ENCODE data around the gene PIAS2. TPM values are rescaled to one million over a fixed set of nuclear protein-coding genes. Genes with fewer than 3 reads are reported as not detected.

PIAS2 gene
- total and polyA plus RNA-seq, 2 of the 13 experiments (the other 11 are each of a cell fraction or from before 2014, with no cell fraction given) = 12.2 to 12.7 TPM

DNA sequence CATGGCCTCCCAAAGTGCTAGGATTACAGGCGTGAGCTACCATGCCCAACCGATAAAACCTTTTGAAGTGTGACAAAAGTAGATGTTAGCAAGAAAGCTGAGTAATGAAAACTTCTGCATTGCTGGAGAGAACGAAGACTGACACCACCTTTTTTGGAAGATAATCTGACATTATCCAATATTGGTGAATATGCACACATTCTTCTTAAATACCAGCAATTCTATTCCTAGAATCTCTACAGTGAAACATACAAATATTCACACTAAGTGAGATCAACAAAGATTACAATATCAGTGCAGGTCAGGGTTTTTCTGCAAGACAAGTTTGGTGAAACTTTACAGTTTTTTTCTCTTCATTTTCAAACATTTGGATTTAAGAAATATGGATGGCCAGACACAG is 7.8 kb downstream of the PIAS2 start:
- H3K4me2 ChIP-seq (ENCODE audit: low read depth, low read length) = no peak overlapping the region
- H3K9ac ChIP-seq (ENCODE audit: insufficient read depth, low read depth, low read length) = no peak overlapping the region
- ChIA-PET CTCF (ENCODE audit: low intra/inter-chr PET ratio, low total read pairs) (no interaction called here), POLR2A (no interaction called here)
- peaks cover 16% of the 10 kb centered on the region for H3K4me1 ChIP-seq (ENCODE audit: insufficient read depth, low read length)
- WGBS (ENCODE audit: low lambda C conversion rate) = 96% methylated on average over 3 of the region's 3 CpGs
- H3K36me3 ChIP-seq (replicated peaks in 1 of 2; ENCODE audit: control insufficient read depth in 1 of 2, insufficient read depth in 2 of 2, low read length in 2 of 2) = no peaks in the 10 kb centered on the region
- H3K4me3 ChIP-seq (replicated peaks in 1 of 3; ENCODE audit: insufficient read depth in 1 of 3, low read depth in 2 of 3, low read length in 3 of 3) = no peak overlapping the region
- FAIRE-seq = no peak
- intact Hi-C loops (cut with micrococcal nuclease; ENCODE audit: unreplicated experiment) = no loop called here
- no TSS peak for BruUV-seq (replicated peaks)
- no peak for DNase-seq (ENCODE audit: low spot score)
- in situ Hi-C loops (cut with HindIII; ENCODE audit: extremely low pct_ligation_motif_present, low pct_unique_long_range_greater_than_20kb) = no loop called here
- no peak for ATAC-seq
- H3K9me3 ChIP-seq (ENCODE audit: low read length) = no peaks in the 10 kb centered on the region
- no peak overlapping the region for H2AFZ ChIP-seq (ENCODE audit: low read length)
- H3K27me3 ChIP-seq (ENCODE audit: control insufficient read depth in 1 of 2, insufficient read depth in 2 of 2, low read length in 2 of 2) = no peaks in the 10 kb centered on the region
- peaks cover 3% of the 10 kb centered on the region; the same call in 1 of the 2 replicates for H4K20me1 ChIP-seq (ENCODE audit: insufficient read depth, low read length)
- H3K27ac ChIP-seq (ENCODE audit: extremely low read length, insufficient read depth, low read length) = no peak overlapping the region
- no peak for TF ChIP-seq SCMH1 (CRISPR knock-in tag; IDR thresholded peaks at IDR 0.05; ENCODE audit: borderline replicate concordance)
- no peak for TF ChIP-seq JDP2 (CRISPR knock-in tag; IDR thresholded peaks at IDR 0.05; ENCODE audit: borderline replicate concordance)
- no peak for TF ChIP-seq ZNF839 (CRISPR knock-in tag; IDR thresholded peaks at IDR 0.05; ENCODE audit: borderline replicate concordance)
- H3K79me2 ChIP-seq (ENCODE audit: insufficient read depth, low read length) = peaks cover 87% of the 10 kb centered on the region

- H3K79me2 ChIP-seq (ENCODE audit: insufficient read depth, low read length) = peaks cover 65% of the 10 kb centered on the region
- no peak overlapping the region for H2AFZ ChIP-seq (ENCODE audit: low read length)
- intact Hi-C loops (cut with micrococcal nuclease; ENCODE audit: unreplicated experiment) = no loop called here
- no peak for TF ChIP-seq ZNF230 (CRISPR knock-in tag; IDR thresholded peaks at IDR 0.05)
- TF ChIP-seq SRY (CRISPR knock-in tag; IDR thresholded peaks at IDR 0.05) = no peak
- no peak for TF ChIP-seq ZNF205 (CRISPR knock-in tag; IDR thresholded peaks at IDR 0.05)
- TF ChIP-seq ZNF30 (CRISPR knock-in tag; IDR thresholded peaks at IDR 0.05) = no peak
- no peak for TF ChIP-seq REL (CRISPR knock-in tag; conservative IDR thresholded peaks at IDR 0.05)
- TF ChIP-seq ZNF503 (CRISPR knock-in tag; IDR thresholded peaks at IDR 0.05) = no peak
- TF ChIP-seq, protein P1, sequence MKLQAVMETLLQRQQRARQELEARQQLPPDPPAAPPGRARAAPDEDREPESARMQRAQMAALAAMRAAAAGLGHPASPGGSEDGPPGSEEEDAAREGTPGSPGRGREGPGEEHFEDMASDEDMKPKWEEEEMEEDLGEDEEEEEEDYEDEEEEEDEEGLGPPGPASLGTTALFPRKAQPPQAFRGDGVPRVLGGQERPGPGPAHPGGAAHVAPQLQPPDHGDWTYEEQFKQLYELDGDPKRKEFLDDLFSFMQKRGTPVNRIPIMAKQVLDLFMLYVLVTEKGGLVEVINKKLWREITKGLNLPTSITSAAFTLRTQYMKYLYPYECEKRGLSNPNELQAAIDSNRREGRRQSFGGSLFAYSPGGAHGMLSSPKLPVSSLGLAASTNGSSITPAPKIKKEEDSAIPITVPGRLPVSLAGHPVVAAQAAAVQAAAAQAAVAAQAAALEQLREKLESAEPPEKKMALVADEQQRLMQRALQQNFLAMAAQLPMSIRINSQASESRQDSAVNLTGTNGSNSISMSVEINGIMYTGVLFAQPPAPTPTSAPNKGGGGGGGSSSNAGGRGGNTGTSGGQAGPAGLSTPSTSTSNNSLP (IDR thresholded peaks at IDR 0.05; ENCODE audit: low read depth, low read length) = no peak
- no peak for TF ChIP-seq TFE3 (CRISPR knock-in tag; IDR thresholded peaks at IDR 0.05)
- TF ChIP-seq ZSCAN5A (CRISPR knock-in tag; IDR thresholded peaks at IDR 0.05; ENCODE audit: borderline replicate concordance) = no peak
These were observed 13.9 kb downstream of the PIAS2 start for GRCh38 chr18:46903406-46903805.

More at GRCh38 chr18:46903406-46903805, 13.9 kb downstream of the PIAS2 start:
- BruUV-seq (replicated peaks) = no TSS peak
- WGBS (ENCODE audit: low lambda C conversion rate) = 100% methylated on average over 3 of the region's 3 CpGs
- no peaks in the 10 kb centered on the region for H3K36me3 ChIP-seq (replicated peaks in 1 of 2; ENCODE audit: control insufficient read depth in 1 of 2, insufficient read depth in 2 of 2, low read length in 2 of 2)
- no peak overlapping the region for H3K4me3 ChIP-seq (replicated peaks in 1 of 3; ENCODE audit: insufficient read depth in 1 of 3, low read depth in 2 of 3, low read length in 3 of 3)
- no peaks in the 10 kb centered on the region for H4K20me1 ChIP-seq (ENCODE audit: insufficient read depth, low read length)
- H3K27me3 ChIP-seq (ENCODE audit: control insufficient read depth in 1 of 2, insufficient read depth in 2 of 2, low read length in 2 of 2) = no peaks in the 10 kb centered on the region
- POLR2A ChIA-PET = no interaction called here
- H3K4me2 ChIP-seq (ENCODE audit: low read depth, low read length) = no peak overlapping the region
- no peaks in the 10 kb centered on the region for H3K4me1 ChIP-seq (ENCODE audit: insufficient read depth, low read length)
- H3K9ac ChIP-seq (ENCODE audit: insufficient read depth, low read depth, low read length) = no peak overlapping the region
- CTCF ChIA-PET (ENCODE audit: low intra/inter-chr PET ratio, low total read pairs) = no interaction called here
- no peak for FAIRE-seq
- no peaks in the 10 kb centered on the region for H3K9me3 ChIP-seq (ENCODE audit: low read length)
- ATAC-seq = no peak
- in situ Hi-C loops (cut with HindIII; ENCODE audit: extremely low pct_ligation_motif_present, low pct_unique_long_range_greater_than_20kb) = no loop called here
- DNase-seq (ENCODE audit: low spot score) = no peak
- H3K27ac ChIP-seq (ENCODE audit: extremely low read length, insufficient read depth, low read length) = no peak overlapping the region
